ENCODE measurements around the gene RAP1GDS1.
A peak's percentile ranks its signal among the peaks of the same experiment; 100 is the strongest.

RAP1GDS1 gene, protein sequence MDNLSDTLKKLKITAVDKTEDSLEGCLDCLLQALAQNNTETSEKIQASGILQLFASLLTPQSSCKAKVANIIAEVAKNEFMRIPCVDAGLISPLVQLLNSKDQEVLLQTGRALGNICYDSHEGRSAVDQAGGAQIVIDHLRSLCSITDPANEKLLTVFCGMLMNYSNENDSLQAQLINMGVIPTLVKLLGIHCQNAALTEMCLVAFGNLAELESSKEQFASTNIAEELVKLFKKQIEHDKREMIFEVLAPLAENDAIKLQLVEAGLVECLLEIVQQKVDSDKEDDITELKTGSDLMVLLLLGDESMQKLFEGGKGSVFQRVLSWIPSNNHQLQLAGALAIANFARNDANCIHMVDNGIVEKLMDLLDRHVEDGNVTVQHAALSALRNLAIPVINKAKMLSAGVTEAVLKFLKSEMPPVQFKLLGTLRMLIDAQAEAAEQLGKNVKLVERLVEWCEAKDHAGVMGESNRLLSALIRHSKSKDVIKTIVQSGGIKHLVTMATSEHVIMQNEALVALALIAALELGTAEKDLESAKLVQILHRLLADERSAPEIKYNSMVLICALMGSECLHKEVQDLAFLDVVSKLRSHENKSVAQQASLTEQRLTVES

DNA sequence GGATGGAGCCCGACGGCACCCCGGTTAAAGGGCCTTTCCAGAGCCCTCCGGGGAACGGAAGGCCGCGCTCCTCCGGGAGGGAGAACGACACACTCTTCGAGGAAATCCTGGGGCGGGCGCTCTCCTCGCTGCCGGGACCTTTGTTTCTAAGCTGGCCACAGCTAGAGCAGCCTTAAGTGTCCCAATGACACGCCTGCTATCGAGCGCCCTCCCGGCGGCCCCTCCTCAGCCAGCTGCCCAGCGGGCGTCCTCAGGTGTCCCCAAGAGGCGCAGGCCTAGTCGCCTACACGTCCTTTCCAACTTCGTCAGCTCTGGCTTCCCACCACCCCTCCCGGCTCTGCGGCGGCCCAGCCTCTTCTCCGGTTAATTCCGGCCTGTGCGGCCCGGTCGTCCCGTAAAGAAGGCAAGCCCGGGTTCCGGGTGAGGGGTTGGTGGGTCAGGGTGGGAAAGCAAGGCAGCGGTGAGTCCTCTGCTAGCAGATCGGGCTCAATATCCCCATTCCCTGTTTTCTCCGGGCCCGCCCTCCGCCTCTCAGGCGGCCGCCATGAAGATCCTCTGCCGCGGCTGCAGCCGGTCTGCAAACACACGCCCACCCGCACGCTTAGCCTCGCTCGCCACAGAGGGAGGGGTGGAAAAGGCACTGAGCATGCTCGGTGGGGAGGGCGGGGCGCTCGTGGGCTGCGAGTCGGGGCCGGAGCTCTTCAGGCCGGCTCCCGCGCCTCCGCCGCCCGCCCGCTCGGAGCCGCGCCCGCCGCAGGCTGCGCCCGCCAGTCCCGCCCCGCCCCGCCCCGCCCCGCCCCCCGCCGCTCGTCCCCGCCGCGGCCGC lies at the start of gene RAP1GDS1:
Gene RAP1GDS1 (plus strand): TSS at position 806 of the 826 bp plus-strand sequence. CDS start 182 bp downstream, outside the sequence.
- Mint-ChIP-seq H3K4me3 (peak within 1 kb of the TSS; percentile 96), H3K4me1 (peaks cover 35% of the 10 kb centered on the region), H3K9me3 (no peaks in the 10 kb centered on the region)

DNA sequence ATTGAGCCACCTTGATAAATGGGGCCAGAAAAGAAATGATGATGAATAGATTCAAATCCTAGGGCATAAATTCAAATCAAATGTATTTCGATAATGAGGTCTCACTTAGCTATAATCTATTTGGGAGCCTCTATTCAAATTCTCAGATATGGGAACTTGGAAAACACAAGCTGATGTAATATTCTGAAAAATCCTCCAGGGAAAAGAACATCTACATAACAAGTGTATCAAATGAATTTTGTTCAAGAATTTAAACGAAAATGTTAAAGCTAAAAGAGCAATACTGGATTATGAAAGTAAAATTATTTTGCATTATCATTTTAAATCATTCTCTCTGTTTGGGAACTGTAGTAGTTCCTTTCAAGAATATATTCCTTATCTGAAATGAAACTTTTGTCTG lies 38.9 kb upstream of the RAP1GDS1 start:
- no peak overlapping the region for H3K27ac Mint-ChIP-seq
- no peaks in the 10 kb centered on the region for H3K4me1 Mint-ChIP-seq
- no peak for DNase-seq (ENCODE audit: low spot score in 2 of 2)
- H3K4me3 Mint-ChIP-seq, result no peak overlapping the region
- no peak for ATAC-seq
- H3K9me3 Mint-ChIP-seq, result no peaks in the 10 kb centered on the region
- H3K36me3 Mint-ChIP-seq, result no peaks in the 10 kb centered on the region

More for the DNA sequence above, at the start of gene RAP1GDS1:
- peaks cover 11% of the 10 kb centered on the region for H3K36me3 Mint-ChIP-seq
- H3K27ac Mint-ChIP-seq, result peak within 1 kb of the TSS; percentile 96
- peak; percentile 93 for ATAC-seq
- DNase-seq (ENCODE audit: low spot score in 2 of 2), result peak; percentile 81 to 96

DNA sequence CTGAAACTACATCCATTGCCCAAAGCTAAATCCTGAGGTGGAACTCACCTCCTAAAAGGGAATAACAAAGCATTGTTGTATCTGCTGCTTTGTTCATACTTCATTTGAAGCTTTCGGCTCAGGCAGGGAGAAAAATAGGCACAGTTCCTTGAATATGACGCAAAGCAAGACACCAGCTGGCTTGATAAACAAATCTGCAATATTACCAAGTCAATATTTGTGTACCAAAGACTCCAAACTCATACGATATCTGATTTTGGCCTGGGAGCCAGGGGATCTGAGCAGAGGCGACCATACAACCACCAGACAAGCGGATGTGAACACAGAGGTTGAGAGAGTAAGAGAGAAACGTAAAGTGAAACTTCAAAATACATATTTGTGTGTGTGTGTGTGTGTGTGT lies 34.8 kb upstream of the RAP1GDS1 start:
- Mint-ChIP-seq H3K4me3 (no peak overlapping the region), H3K27ac (no peak overlapping the region), H3K36me3 (no peaks in the 10 kb centered on the region), H3K4me1 (no peaks in the 10 kb centered on the region), H3K9me3 (no peaks in the 10 kb centered on the region)
- DNase-seq (ENCODE audit: low spot score in 2 of 2) (no peak), ATAC-seq (no peak)

DNA sequence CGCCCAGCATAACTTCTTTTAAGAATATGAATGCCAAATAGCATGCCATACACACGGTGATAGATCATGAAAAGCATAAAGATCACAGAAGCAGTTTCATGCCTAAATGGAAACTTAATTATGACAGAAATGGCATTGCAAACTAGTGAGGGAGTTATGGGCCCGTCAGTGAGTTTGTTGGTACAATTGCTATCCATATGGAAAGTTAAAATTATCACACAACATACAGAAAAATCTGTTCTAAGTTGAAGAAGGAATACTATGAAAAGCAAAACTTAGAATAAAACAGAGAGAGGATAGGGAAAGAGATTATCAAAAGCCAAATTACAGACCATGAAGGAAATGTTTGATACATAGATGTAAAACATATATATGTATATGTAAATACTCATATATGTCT lies 30.2 kb upstream of the RAP1GDS1 start:
- no peak overlapping the region for H3K4me3 Mint-ChIP-seq

DNA sequence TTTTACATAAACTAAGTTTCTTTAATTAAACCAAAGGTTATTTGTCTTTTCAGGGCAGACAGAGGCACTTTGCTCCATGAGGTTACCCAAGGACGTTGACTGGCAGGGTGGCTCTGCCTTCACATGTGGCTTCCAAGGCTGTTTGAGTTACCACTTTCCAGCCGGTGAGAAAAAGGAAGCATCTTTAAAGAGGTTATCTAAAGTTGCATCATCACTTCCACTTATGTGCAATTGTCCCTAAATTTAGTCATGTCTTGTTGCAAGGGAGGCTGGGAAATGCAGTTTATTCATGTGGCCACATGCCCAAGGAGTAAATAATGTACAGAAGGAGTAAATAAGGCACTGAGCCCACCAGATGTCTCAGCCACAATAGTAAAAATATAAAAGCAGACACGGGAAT lies 29.0 kb upstream of the RAP1GDS1 start:
- H3K36me3 Mint-ChIP-seq, result no peaks in the 10 kb centered on the region
- no peak overlapping the region for H3K4me3 Mint-ChIP-seq
- DNase-seq (ENCODE audit: low spot score in 2 of 2) (no peak), ATAC-seq (no peak)
- no peaks in the 10 kb centered on the region for H3K9me3 Mint-ChIP-seq
- no peak overlapping the region for H3K27ac Mint-ChIP-seq
- no peaks in the 10 kb centered on the region for H3K4me1 Mint-ChIP-seq

More for the DNA sequence above, 30.2 kb upstream of the RAP1GDS1 start:
- DNase-seq (ENCODE audit: low spot score in 2 of 2), result no peak
- no peaks in the 10 kb centered on the region for H3K4me1 Mint-ChIP-seq
- H3K36me3 Mint-ChIP-seq, result no peaks in the 10 kb centered on the region
- H3K27ac Mint-ChIP-seq, result no peak overlapping the region
- ATAC-seq, result no peak
- H3K9me3 Mint-ChIP-seq, result no peaks in the 10 kb centered on the region

DNA sequence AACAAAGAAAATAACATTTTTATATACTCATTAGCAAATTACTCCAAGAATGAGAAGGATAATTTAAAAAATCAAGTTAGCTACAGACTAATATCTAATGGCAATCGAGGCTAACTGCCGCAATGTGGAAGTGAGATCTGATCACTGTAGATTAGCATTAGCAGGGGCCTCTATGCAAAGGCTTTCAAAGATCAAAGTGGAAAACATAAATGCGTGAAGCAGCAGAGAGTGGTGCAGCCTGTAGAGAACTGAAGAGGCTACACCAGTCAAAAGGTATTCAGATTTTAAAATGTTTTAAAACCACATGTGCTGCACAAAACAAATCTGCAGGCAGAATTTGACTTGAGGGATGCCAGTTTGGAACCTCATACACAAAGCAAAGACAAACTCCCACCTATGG lies 24.0 kb upstream of the RAP1GDS1 start:
- ATAC-seq (no peak), DNase-seq (ENCODE audit: low spot score in 2 of 2) (no peak)
- Mint-ChIP-seq H3K36me3 (no peaks in the 10 kb centered on the region), H3K27ac (no peak overlapping the region), H3K9me3 (no peaks in the 10 kb centered on the region), H3K4me1 (no peaks in the 10 kb centered on the region), H3K4me3 (no peak overlapping the region)

DNA sequence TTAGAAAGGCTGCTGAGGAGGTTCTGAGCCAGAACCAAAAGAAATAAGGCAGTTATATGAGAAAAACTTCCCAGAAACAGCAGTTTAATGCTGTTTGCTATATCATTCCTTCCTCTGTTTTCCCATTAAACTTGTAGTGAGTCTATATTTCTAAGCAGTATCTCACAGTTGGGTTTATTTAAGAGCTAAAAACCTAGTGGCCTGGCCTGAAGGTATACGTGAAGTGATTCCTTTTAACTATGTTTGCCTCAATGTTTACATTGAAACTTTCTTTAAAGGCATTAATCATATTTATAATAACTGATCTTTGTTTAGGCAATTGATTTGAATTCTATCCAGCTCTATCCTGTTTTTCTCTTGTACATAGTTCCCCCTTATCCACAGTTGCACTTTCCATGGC lies 19.1 kb upstream of the RAP1GDS1 start:
- Mint-ChIP-seq H3K9me3 (no peaks in the 10 kb centered on the region), H3K36me3 (no peaks in the 10 kb centered on the region), H3K27ac (no peak overlapping the region), H3K4me1 (no peaks in the 10 kb centered on the region), H3K4me3 (no peak overlapping the region)
- DNase-seq (ENCODE audit: low spot score in 2 of 2) (no peak), ATAC-seq (no peak)

DNA sequence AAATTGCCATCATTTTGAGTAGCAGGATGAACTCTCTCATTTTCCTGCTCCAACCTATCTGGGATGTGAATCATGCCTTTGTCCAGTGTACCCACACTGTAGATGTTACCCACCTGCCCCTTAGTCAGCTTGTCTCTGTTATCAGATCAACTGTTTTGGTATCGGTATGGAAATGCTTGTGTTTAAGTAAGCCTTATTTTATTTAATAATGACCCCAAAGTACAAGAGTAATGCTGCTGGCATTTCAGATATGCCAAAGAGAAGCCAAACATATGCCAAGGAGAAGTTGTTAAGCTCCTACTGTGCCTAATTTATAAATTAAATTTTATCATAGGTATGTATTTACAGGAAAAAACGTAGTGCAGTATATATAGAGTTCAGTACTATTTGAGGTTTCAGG lies 18.6 kb upstream of the RAP1GDS1 start:
- H3K9me3 Mint-ChIP-seq, result no peaks in the 10 kb centered on the region
- no peaks in the 10 kb centered on the region for H3K4me1 Mint-ChIP-seq
- DNase-seq (ENCODE audit: low spot score in 2 of 2) (no peak), ATAC-seq (no peak)
- H3K27ac Mint-ChIP-seq, result no peak overlapping the region
- no peak overlapping the region for H3K4me3 Mint-ChIP-seq
- H3K36me3 Mint-ChIP-seq, result no peaks in the 10 kb centered on the region

DNA sequence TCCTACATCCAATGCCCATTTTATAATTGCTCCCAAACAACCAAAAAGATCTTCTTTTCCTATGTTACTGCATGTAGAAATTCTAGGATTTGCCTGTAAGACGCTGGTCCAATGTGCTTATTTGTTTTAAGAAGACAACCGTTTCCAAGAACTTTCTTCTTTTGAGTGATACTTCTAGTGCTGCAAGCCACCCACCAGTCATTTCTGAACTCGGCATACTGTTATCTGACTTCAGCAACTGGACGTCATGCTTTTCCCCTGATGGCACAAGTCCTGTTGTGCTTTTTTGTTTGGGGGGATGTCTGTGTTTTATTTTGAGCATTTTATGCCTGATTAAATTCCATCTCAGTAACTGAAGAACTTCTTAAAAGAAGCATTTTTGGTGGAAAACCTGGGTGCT lies 16.0 kb upstream of the RAP1GDS1 start:
- no peak for ATAC-seq
- Mint-ChIP-seq H3K9me3 (no peaks in the 10 kb centered on the region), H3K4me1 (peaks cover 11% of the 10 kb centered on the region), H3K27ac (no peak overlapping the region), H3K36me3 (no peaks in the 10 kb centered on the region), H3K4me3 (no peak overlapping the region)
- DNase-seq (ENCODE audit: low spot score in 2 of 2), result no peak

DNA sequence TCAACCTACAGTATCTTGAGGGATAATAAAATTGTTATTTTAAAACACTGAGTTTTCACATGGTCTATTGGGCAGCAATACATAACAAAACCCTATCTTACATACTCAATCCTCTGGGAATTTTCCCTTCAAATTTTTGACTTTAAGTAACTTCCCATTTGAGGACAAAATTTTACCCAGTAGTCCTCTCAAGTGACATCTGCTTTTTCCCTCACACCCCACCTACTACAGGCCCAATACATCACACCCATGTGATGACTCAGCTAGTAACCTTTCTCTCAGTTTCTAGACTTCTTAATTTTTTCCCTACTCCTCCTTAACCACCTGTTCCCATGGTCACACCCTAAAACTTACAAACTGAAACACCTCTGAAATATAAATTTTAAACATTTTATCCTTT lies 12.2 kb upstream of the RAP1GDS1 start:
- peak; percentile 80 for ATAC-seq
- Mint-ChIP-seq H3K9me3 (no peaks in the 10 kb centered on the region), H3K4me1 (peaks cover 11% of the 10 kb centered on the region), H3K4me3 (no peak overlapping the region), H3K27ac (no peak overlapping the region), H3K36me3 (no peaks in the 10 kb centered on the region)
- no peak for DNase-seq (ENCODE audit: low spot score in 2 of 2)

DNA sequence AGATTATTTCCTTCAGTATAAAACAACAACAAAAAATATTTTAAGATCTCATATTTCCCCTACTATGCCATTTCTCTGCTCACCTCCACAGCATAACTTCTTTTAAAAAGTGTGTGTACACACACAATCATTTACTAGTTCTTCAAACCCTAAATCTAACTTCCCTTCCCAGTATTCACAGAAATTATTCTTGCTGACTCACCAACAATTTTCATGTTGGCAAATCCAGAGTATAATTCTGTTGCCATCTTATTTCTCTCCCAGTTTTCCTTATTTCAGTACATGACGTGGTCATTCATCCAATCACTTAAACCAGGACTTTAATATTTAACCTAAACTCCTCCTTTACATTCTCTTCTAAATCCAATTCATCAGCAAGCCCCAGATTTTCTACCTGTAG lies 11.4 kb upstream of the RAP1GDS1 start:
- no peak for DNase-seq (ENCODE audit: low spot score in 2 of 2)
- no peak overlapping the region for H3K27ac Mint-ChIP-seq
- peaks cover 11% of the 10 kb centered on the region for H3K4me1 Mint-ChIP-seq
- H3K4me3 Mint-ChIP-seq, result no peak overlapping the region
- H3K36me3 Mint-ChIP-seq, result no peaks in the 10 kb centered on the region
- ATAC-seq, result no peak
- H3K9me3 Mint-ChIP-seq, result no peaks in the 10 kb centered on the region

DNA sequence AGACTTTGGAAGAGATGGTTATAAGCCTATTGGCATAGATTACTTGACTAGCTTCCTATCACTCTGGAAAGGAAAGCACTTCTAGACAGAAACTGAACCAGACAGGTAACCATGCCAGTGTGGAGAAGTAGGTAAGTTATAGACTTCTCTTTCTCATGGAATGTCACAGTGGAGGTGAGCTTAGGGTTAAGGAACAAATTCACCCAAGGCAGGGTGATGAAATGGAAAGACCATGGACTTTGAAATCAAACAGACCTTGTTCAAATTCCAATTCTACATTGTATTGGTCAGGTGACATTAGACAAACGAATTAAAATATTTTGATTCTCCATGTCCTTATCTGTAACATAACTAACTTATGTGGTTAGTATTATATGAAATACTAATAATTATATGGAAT lies 7.7 kb upstream of the RAP1GDS1 start:
- peaks cover 11% of the 10 kb centered on the region for H3K4me1 Mint-ChIP-seq
- H3K9me3 Mint-ChIP-seq, result no peaks in the 10 kb centered on the region
- H3K4me3 Mint-ChIP-seq, result no peak overlapping the region
- ATAC-seq (no peak), DNase-seq (ENCODE audit: low spot score in 2 of 2) (no peak)
- H3K36me3 Mint-ChIP-seq, result no peaks in the 10 kb centered on the region
- no peak overlapping the region for H3K27ac Mint-ChIP-seq

DNA sequence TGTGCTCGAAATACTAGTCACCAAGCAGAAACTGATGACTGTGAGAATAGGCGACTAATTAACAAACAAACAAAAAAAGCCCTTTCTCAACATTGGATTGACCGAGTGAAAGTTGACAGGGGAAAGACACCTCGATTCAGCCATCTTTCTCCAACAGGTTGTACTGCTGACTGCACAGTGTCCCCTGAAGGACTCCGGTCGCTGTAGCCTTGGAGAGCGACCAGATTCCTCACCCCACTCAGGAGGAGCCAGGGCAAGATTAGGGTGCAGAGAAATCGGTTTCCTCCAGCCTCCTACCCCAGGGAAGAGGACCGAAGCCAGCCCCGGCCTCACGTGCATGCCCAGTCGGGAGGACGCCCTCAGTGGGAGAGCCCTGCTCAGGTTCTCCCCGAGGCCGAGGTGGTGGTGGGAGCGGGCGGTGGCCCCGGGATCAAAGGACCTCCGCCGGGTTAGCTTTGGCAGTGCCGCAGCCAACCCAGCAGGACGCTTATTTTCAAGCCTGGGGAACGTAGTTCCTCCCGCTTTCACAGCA lies 1.1 kb upstream of the RAP1GDS1 start:
- peak overlapping the region; percentile 96 for H3K27ac Mint-ChIP-seq
- ATAC-seq (peak; percentile 1), DNase-seq (ENCODE audit: low spot score in 2 of 2) (no peak)
- peaks cover 11% of the 10 kb centered on the region for H3K36me3 Mint-ChIP-seq
- peaks cover 28% of the 10 kb centered on the region for H3K4me1 Mint-ChIP-seq
- no peaks in the 10 kb centered on the region for H3K9me3 Mint-ChIP-seq
- H3K4me3 Mint-ChIP-seq, result peak overlapping the region; percentile 96

DNA sequence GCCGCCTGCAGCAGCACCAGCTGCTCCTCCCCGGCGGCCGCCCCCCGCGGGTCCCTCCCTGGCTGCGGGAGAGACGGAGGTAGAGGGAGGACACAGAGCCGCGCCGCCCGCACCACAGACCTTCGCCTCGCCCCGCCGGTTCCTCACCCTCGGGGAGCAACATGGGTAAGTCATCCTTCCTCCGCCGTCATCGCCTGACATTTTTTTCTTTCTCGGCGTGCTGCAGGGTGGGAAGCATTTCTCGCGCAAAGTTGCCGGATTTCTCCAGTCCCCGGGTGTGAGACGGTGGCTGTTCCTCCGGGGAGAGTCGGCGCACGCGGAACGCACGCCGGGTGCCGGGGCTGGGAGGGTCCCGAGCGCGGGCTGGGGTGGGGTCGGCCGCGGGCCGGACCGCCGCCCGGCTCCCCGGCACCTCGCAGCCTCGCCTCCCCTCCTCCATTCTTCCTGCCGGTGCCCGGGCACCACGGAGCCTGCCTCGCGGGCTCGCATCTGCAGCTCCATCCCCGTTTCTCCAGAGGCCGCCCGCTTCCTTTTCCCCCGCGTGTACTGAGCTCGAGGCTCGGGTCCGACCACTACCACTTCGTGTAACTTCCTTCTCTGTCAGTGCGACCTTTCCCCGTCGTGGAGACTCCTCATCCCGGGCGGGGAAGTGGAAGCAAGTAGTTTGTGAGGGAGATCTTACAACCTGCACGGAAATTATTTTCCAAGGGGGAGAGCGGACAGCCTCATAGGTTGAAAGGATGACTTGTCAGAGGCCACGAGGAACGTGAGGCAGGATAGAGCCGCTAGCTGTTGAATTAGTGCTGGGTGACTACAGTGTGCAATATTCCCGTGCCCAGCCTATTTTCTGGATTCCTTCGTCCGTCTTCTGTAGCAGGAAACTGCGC lies 464 bp downstream of the RAP1GDS1 start:
- Mint-ChIP-seq H3K9me3 (no peaks in the 10 kb centered on the region), H3K4me3 (peak overlapping the region; percentile 96), H3K36me3 (peaks cover 11% of the 10 kb centered on the region), H3K27ac (peak overlapping the region; percentile 96), H3K4me1 (peaks cover 35% of the 10 kb centered on the region)
- ATAC-seq, result peak; percentile 72
- peak; percentile 41 to 84 for DNase-seq (ENCODE audit: low spot score in 2 of 2)

Data from stimulated activated effector memory CD8-positive, alpha-beta T cell treated with anti-CD3 and anti-CD28 coated beads, Interleukin-12 subunit alpha, Interleukin-12 subunit beta, amount 100 ng/mL, for 72 hours (primary cell).